Measurements from ENCODE around the gene PCNX2.

DNA sequence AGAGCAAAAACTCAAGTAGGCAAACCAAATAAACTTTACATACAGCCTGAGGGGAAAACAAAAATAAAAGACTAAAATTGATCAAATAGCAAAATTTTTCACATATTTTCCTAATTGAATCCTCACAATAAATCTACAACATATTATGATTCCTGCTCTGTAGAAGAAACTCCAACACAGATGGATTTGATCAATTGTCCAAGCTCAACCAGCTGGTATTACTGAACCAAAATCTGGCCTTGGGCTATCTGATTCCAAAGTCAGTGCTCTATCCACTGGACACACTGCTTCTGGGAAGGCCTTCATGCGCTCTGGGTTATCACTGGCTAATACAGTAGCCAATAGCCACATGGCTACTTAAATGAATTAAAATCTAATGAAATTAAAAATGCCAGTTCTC lies 39.3 kb downstream of the PCNX2 start:
- TF ChIP-seq POLR2A (IDR thresholded peaks at IDR 0.05; ENCODE audit: low read length) (no peak), GATA1 (IDR thresholded peaks at IDR 0.05; ENCODE audit: low read depth, low read length) (no peak)
